ENCODE measurements around the gene TTN. TPM values are rescaled to one million over a fixed set of nuclear protein-coding genes. Genes with fewer than 3 reads are reported as not detected.

TTN gene
- total and polyA plus RNA-seq, 2 of the 4 experiments (the other 2 are of a cell fraction): 0.02 to 0.18 TPM

GRCh38 chr2:178491612-178492011 lies 315.6 kb downstream of the TTN start:
- Histone ChIP-seq H4K20me1 (ENCODE audit: insufficient read depth, low read length) (no peaks in the 10 kb centered on the region), H3K4me1 (ENCODE audit: control insufficient read depth, insufficient read depth, low read length) (no peaks in the 10 kb centered on the region), H4K8ac (ENCODE audit: low read depth in 2 of 2, low read length in 2 of 2) (no peak overlapping the region), H3K27ac (ENCODE audit: insufficient read depth, low read length) (no peak overlapping the region), H2BK120ac (ENCODE audit: low read depth, low read length) (no peak overlapping the region), H2BK15ac (ENCODE audit: low read depth, low read length) (no peak overlapping the region), H2BK20ac (ENCODE audit: low read depth, low read length) (no peak overlapping the region), H4K91ac (ENCODE audit: insufficient read depth, low read depth, low read length) (no peak overlapping the region), H3K9me3 (ENCODE audit: control insufficient read depth, insufficient read depth, low read length) (no peaks in the 10 kb centered on the region), H4K5ac (ENCODE audit: low read depth, low read length) (no peak overlapping the region), H3K23ac (ENCODE audit: low read depth, low read length) (no peak overlapping the region), H3K56ac (ENCODE audit: extremely low read depth, insufficient read depth, low read length) (no peak overlapping the region), H3K18ac (ENCODE audit: low read depth, low read length) (no peak overlapping the region), H3K79me1 (ENCODE audit: low read depth in 1 of 2, low read length in 2 of 2) (peaks cover 13 to 24% of the 10 kb centered on the region in 2 experiments), H3K27me3 (ENCODE audit: control insufficient read depth, insufficient read depth, low read length) (no peaks in the 10 kb centered on the region), H3K14ac (replicated peaks; ENCODE audit: low read depth, low read length) (no peak overlapping the region), H3K9me1 (ENCODE audit: insufficient read depth, low read length) (peaks cover 4% of the 10 kb centered on the region; the same call in 1 of the 2 replicates), H2BK5ac (ENCODE audit: low read depth, low read length, poor library complexity, severe bottlenecking) (no peak overlapping the region), H3K36me3 (ENCODE audit: control insufficient read depth, insufficient read depth, low read length) (peaks cover 25% of the 10 kb centered on the region), H2AK9ac (replicated peaks; ENCODE audit: low read depth, low read length, poor library complexity) (no peak overlapping the region), H2AK5ac (ENCODE audit: low read depth, low read length) (no peak overlapping the region), H2AFZ (replicated peaks; ENCODE audit: low read length, poor library complexity) (no peak overlapping the region), H3K4me3 (ENCODE audit: insufficient read depth, low read depth, low read length) (no peak overlapping the region), H3K4ac (ENCODE audit: low read depth, low read length) (no peak overlapping the region), H3K9ac (ENCODE audit: low read depth, low read length) (no peak overlapping the region), H3K4me2 (ENCODE audit: low read depth, low read length) (no peak overlapping the region)
- in situ Hi-C loops (cut with MboI; ENCODE audit: low sequenced_read_pairs): no loop called here
- intact Hi-C loops (cut with micrococcal nuclease): no loop called here
- ChIA-PET CTCF (no interaction called here), POLR2A (ENCODE audit: unreplicated experiment) (no interaction called here)
- no peak for ATAC-seq (ENCODE audit: low read depth)
- no CpG with 5 or more reads among the region's 6 CpGs for WGBS, 2 experiments (ENCODE audit: extremely low coverage in 2 of 2, insufficient read length in 1 of 2)
- DNase-seq: no peak
- no TSS peak for BruUV-seq (replicated peaks)
- dilution Hi-C loops (cut with HindIII; ENCODE audit: low sequenced_read_pairs, unreplicated experiment): no loop called here
- TF ChIP-seq CEBPB (IDR thresholded peaks at IDR 0.05; ENCODE audit: low read depth, low read length) (no peak), MAFK (IDR thresholded peaks at IDR 0.05; ENCODE audit: low read depth, low read length) (no peak), POLR2A (IDR thresholded peaks at IDR 0.05; ENCODE audit: low read depth, low read length) (no peak), MAZ (IDR thresholded peaks at IDR 0.05; ENCODE audit: borderline replicate concordance, low read depth, low read length) (no peak), CTCF (conservative IDR thresholded peaks at IDR 0.05; ENCODE audit: low read depth, low read length) (no peak), CHD1 (IDR thresholded peaks at IDR 0.05; ENCODE audit: low read depth, low read length) (no peak), ELK1 (IDR thresholded peaks at IDR 0.05; ENCODE audit: borderline replicate concordance, low read depth, low read length) (no peak), NFE2L2 (IDR thresholded peaks at IDR 0.05; ENCODE audit: low read depth, low read length) (no peak)

All from IMR-90 (cell line).